HG03045 (cell line): ENCODE measurements around the gene ZC3H7B.

ENCODE experiments used
- ATAC-seq: cut with Tn5 transposase; IDR thresholded peaks from one replicate; pipeline ENCODE4 v1.9.1; 2021; ENCODE audit warnings: mild to moderate bottlenecking, moderate library complexity; ENCODE audit not compliant: unreplicated experiment

Gene ZC3H7B

DNA sequence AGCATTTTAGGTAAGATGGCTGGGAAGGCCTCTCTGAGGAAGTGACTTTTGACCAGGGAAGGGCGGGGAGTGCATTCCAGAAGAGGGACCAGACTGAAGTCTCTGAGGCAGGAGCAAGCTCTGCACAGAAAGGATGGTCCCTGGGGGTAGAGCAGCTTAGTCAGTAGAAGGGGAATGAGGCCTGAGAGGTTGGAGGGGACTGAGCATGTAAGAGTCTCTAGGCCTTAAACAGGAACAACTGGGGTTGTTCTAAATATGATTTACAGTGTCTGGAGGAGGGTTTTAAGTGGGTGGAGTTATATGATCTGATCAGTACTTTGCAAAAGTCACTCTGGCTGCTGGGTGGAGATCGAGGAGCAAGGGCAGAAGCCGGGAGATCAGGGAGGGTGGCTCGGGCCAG, 48.8 kb downstream of the ZC3H7B start:
- no peak for ATAC-seq

DNA sequence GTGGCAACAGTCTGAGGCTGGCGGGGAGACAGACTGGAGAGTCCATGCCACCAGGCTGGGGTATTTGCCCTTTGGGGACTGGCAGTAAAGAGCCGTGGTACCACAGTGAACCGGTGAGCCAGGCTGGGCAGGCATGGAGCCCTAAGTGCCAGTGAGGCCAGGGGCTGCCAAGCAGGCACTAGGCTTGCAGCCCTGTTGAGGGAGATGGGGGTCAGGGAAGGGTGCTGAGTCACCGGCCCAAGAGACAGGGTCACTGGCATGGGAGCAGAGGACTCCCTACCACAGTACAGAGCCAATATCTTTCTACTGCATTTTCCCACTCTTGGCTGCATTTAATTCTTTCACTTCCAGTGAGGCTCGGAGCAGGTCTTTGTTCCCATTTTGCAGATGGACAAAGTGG, 49.7 kb downstream of the ZC3H7B start:
- no peak for ATAC-seq

DNA sequence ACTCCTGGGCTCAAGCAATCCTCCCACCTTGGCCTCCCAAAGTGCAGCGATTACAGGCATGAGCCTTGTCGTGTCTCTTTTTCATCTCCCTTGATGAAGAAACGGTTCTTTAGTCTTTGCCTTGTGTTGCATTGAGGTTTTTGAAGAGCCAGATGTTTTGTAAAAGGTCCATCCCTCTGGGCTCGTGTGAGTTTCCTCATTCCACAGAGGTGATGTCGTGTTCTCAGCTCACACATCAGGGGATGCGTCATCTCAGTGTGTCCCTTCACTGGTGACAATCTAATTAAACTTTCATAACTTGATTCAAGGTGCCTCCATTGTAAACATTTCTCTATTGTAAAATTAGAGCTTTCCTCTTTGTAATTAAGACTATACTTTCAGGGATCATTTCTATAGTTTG, 50.7 kb downstream of the ZC3H7B start:
- no peak for ATAC-seq

DNA sequence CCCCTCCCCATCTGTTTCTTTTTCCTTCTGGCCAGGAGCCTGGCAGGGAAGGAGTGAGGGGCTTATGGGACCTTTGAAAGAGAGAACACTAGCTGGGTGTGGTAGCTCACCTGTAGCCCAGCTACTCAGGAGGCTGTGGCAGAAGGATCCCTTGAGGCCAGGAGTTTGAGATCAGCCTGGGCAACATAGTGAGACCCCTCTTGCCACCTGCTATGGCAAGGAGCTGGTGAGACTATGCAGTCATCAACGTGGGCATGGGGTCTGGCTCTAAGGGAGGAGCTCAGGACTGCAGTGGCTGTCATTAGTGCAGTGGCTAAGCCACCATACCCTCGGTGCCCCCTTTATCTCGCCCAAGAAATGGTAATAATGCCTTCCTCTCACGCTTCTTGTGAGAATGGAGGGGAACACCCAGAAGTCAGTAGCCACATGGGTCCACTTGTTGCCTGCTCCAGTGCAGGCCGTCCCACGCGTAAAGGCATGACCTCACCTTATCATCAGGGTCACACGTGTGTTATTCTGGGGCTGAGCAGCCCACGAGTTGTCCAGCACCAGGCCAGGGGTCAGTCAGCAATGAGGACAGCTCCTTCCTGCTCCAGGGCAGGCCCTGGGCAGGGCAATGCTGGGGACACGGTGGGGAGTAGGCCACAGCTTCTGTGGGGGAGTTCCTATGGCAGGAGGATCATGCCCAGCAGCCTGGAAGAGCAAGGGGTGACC, 52.7 kb downstream of the ZC3H7B start:
- no peak for ATAC-seq

DNA sequence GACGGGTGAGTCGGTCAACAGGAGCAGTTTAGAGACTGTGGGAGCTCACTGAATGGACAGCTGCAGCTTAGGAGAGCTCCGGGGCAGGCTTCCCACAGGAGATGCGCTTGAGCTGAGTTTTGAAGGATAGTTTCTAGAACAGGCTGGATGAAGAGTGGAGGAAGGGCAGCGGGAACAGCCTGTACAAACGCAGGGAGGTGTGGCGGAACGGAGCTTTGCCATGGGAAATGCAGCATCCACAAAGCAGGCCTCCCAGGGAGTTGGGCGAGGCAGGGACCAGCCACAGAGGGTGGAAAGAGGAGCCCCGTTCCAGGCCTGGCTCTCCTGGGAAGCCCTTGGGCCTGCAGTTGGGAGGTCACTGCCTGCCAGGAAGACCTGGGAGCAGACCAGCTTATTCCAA, 53.7 kb downstream of the ZC3H7B start:
- ATAC-seq: no peak

DNA sequence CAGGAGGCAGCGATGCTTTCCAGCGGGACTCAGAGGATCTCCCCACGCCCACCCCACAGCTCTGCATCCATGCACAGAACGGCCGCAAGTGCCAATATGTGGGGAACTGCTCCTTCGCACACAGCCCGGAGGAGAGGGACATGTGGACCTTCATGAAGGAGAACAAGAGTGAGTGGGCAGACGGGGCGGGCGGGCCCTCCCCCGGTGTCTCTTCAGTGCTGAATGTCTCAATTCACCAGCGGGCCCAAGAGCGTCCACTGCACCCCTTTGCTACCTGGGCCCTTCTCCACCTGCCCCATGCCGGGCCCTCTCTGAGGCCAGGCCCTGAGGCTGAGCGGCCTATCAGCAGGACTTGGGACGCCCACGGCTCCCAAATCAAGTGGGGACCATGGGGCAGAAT, 54.6 kb downstream of the ZC3H7B start:
- no peak for ATAC-seq

DNA sequence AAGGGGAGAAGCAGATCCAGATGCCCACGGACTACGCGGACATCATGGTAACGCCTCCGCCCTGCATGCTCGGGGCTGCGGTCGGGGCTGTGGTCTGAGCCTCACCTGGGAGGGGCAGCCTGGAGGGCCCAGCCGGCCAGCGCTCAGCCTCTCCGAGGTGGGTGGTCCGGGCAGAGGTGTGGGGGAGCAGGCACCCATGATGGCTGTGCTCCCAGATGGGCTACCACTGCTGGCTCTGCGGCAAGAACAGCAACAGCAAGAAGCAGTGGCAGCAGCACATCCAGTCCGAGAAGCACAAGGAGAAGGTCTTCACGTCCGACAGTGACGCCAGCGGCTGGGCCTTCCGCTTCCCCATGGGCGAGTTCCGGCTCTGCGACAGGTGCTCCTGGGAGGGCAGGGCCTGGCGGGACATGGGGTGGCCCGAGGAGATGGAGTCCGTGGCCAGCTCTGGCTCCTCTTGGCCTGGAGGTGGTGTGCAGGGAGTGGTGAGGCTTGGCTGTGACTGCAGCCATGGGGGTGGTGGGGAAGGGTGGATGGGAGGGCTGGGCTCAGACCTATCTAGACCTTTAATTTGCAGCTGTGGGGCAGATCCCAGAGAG, 55.2 kb downstream of the ZC3H7B start:
- no peak for ATAC-seq

DNA sequence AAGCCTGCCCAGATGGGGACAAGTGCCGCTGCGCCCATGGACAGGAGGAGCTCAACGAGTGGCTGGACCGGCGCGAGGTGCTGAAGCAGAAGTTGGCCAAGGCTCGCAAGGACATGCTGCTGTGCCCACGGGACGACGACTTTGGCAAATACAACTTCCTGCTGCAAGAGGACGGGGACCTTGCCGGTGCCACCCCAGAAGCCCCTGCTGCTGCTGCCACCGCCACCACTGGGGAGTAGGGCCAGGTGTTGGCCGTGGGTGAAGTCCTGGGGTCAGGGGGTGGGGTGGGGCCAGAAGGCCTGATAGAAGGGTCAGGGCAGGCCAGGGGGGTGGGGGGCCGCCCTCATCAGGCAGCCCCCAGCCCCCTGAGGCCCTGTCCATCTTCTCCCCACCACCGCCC, 55.9 kb downstream of the ZC3H7B start:
- no peak for ATAC-seq

DNA sequence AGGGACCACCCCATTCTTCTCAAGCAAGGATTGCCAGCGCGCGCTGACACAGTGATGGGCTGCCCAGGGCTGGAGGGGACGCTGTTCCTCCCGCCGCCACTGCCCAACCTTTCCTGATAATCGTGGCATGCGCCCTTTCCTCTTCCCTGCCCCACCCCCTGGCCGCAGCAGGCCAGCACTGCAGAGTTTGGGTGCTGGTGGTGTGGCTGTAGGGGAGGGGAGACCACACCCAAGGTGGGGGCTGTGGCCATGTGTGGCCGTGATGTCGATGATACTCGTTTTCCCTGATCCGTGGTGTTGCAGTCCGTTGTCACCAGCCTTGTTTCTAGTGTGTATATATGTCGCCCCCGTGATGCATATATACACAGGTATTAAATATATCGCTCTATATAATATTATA, 57.6 kb downstream of the ZC3H7B start:
- ATAC-seq: no peak

DNA sequence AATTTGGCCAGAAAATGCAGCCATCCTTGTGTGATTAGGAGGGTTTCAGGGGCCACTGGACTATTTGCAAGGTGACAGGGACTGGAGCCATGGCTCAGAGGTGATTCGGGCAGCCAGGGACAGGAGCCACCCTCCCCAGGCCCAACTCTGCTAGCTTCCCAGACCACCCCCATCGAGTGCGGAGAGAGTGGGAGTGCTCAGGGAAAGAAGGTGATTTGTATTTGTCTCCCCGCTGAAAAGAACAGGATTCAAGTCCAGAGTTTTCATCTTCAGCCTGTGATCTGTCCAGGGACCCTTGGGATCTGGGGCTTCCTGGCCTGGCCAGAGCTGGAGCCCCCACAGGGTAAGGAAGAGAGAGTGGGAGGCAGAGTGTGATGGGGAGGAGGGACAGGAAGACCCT, 58.1 kb downstream of the ZC3H7B start:
- no peak for ATAC-seq

DNA sequence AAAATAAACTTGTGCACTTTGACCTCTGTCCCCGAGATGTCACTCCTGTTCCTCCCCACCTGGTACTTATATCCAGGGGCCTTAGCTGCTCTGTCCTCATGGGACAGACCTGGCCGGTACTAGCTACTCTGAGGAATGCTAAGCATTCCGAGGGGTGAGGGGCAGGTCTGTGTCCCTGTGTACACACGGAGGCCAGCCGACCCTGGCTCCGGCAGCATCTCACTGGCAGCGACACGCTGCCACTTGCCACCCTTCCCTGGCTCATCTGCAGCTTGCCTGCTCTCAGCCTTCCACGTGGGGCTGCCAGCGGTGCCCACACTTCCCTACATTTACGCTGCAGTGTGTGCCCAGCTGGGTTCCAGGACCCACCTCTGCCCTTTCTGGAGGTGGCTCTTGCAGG, 58.8 kb downstream of the ZC3H7B start:
- ATAC-seq: no peak

DNA sequence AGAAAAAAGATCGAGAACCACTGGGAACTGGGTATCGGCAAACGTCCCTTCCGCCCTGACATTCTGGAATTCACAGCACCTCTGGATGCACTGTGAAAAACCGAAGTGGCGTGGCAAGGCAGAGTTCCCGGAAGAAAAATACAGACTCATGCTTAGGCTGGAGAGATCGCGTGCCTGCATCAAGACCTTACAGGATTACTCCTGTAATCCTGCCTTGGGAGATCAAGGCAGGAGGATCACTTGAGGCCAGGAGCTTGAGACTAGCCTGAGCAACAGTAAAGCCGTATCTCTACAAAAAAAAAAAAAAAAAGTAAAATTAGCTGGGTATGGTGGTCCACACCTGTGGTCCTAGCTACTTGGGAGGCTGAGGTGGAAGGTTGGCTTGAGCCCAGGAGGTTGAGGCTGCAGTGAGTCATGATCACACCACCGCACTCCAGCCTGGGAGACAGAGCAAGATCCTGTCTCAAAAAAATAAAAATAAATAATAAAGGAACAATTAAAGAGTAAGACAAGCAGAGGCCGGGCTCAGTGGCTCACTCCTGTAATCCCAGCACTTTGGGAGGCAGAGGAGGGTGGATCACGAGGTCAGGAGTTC, 60.5 kb downstream of the ZC3H7B start:
- no peak for ATAC-seq

DNA sequence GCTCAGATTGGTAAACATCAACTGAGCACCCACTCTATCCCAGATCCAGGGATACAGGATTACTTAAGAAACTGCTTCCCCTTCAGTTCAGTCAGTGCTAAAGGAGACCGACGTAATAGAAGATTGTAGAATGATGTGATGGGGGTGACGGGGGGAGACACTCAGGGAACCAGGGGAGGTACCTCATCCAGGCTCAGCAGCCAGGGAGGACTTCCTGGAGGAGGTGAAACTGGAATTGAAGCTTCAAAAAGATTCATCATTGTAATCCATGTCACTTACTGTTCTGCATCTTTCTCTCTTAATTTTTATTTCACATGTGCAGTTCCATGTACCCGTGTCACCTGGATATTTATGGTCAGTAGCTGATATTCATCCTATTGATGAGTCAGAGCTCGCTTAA, 61.3 kb downstream of the ZC3H7B start:
- no peak for ATAC-seq

DNA sequence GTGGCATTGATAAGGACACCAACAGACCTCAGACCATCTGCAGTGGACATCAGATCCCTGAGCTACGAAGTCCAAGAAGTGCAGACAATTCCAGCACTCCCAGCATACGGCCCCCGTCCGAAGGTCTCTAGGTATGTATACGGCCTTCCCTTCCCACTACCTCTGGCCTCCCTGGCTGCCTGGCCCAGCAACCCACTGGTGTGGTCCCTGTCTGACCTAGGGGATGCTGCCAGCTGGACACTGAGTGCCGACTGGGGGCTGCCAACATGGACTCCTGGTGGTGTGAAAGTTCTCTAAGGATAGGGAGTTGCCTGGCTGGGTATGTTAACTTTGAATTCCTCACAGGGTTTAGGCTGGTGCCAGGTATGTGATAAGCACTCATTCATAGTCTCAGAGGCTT, 62.9 kb downstream of the ZC3H7B start:
- no peak for ATAC-seq

DNA sequence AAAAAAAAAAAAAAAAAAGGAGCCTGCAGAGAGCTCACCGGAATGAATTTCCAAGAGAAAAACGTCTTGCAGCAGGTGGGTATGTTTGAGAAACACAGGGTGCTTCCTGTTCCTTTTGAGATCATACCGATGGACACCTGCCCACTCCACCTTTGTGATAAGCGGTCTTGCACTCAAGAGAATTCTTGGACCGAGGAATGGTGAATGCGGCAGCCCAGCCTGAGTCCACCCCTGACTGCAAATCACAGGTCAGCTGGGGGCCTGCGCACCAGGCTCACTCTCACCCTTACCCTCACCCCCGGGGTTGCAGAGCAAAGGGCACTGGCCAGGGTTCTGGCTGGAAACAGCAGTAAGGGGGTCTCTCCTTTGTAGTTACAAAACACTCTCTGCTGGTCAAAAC, 63.6 kb downstream of the ZC3H7B start:
- no peak for ATAC-seq

DNA sequence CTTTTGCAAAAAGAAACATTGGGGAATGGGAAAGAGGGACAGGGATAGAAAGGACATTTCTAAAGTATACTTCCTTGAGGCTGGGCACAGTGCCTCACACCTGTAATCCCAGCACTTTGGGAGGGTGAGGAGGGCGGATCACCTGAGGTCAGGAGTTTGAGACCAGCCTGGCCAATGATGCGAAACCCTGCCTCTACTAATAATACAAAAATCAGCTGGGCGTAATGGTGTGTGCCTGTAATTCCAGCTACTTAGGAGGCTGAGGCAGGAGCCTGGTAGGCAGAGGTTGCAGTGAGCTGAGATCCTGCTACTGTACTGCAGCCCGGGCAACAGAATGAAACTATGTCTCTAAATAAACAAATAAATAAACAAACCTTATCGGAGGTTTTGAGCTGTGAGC, 64.1 kb downstream of the ZC3H7B start:
- no peak for ATAC-seq

DNA sequence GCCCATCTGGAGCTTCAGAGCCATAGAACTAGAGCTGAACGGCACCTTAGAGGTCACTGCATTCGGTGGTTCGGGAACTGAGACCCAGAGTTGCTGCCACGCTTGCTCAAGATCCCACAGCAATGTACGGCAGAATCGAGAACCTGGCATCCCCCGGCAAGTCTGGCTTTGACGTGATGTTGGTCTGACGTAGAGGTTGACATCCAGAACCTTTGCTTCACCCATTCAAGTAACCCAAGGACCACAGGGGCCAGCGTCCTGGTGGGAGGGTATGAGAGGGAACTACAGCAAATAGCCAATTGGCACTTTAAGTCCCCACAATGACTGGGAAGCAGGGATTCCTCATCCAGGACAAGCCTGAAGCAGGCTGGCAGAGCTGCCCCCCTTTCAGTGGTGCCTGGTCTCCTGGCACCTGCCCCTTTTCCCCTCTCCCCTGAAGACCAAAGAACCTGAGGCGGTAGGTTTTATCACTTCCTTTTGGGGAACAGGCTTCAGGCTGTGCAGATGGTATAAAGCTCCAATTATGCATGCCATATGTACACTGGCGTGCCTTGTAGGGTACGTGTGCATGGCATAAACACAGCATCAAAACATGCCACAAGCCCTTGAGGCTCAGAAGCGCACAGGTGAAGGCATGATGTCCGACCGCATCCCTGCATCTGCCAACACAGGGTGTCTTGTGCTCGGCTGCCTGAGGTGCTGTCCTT, 65.2 kb downstream of the ZC3H7B start:
- ATAC-seq: no peak

DNA sequence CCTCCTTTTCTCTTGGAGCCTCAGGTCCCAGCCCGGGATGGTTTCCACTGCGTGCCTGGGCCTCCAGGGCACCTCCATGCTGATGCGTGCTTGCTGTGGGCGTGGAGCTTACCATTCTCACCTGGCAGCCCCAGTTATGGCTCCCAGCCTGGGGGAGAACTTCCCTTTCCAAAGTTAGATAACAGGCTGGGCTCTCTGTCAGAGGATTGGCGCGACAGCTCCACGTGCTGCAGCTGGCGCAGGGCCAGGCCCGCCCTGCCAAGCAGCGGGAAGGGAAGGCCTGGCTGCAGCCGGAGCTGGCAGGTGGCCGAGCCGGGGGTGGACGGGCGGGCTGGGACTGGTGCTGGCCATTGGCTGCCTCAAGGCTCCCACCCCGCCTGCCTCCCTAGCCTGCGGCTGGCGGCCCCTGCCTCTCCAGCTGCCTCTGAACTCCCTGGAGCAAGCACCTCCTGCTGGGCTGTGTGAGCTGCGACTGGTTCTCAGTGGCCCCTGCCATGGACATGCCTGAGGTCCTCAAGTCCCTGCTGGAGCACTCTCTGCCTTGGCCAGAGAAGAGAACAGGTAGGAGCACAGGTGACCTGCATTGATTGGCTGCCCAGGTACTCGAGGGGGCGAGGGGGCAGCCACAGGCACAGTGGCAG, 65.8 kb downstream of the ZC3H7B start:
- ATAC-seq: no peak

DNA sequence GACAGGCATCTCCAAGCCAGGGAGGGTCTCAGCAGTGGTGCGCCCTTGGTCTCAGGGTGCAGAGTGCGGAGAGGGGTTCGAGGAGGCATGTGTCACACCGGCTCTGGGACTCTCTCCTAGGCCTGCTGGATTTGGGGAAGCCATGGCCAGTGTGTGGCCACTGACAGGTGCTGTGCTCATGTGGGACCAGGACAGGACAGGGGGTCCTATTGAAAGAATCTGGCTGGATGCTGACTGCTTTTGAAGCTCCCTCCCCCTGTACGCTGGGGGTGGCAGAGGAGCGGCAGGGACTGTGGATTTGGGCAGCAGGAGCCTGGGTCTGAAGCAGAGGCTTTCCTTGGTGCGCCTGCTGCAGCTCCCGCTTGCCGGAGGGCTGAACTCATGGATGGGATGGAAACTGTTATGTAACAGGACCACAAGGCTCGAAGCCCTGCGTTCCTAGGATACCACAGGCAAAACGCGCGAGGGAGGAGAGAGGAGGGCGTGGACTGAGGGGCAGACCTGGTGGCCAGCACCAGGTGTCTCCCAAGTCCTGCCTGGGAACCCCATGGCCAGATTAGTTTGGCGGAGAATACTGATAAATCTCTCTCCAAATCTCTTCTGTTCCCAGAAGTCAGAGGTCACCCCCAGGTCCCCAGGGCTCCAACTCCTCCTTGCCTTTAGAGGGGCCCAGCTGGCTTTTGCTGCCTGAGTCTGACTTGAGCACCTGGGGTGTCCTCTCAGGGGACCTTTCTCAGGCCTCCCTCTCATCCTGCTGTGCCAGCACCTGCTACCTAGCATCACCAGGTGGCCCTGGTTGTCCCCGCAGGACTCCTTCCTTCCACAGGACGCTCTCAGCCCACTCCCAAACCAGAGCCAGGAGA, 66.6 kb downstream of the ZC3H7B start:
- ATAC-seq: no peak

DNA sequence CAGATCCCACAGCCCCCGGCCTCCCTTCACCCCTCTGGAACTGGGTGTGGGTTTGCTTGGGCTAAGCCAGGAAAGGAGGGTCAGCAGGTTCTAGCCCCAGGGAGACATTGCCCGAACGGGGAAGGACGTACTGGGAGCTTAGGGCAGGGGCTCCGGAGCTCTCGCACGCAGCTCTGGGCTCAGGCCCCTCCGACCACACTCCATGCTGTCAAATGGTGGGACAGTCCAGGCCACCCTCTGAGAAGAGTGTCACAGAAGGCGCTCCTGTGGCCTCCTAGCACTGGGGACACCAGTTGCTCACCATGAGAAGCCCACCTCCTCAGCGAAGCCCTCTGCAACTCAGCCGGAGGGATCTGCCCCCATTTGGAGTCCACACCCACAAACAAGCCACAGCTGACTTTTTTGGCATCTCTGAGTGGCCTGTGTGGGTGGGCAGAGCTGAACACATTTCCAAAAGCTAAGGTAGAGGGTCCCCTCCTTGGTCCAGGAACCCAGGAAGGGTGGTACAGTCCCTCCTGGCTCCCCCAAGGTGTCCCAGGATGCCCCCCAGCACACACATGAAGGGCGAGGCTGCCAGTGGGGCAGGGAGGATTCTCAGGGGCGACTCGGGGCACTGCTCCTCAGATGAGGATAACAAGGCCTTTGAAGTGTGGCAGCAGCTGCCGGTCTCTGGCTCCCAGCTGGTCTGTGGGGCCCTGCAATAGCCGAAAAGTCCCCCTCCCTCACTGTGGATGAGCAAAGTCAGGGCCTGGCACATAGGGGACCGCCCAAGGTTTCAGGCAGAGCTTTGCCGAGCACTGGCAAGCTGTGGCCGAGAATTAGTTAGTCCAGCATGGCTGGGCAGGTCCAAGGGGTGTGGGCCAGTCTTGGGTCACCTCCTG, 67.5 kb downstream of the ZC3H7B start:
- ATAC-seq: no peak
